ENCODE data around the gene NCOA5.

DNA sequence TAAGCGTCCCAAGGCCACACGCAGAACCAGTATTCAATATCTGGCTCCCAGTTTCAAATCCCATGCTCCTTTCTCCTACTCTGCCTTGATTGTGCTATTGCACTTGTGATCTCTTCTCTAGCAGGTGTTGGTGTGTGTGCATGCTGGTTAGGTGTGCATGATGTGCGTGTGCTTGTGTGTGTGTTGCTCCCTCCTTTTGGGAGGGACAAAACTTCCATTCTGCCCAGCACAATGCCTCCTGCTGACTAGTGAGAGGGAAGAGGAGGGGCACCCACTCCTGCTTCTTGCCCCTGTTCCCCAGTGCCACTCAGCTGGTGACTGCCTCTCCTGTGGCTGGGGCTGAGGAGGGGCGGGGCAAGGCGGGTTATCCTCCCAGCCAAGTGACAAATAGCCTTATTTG lies 48.1 kb upstream of the NCOA5 start:
- TF ChIP-seq, protein P1, sequence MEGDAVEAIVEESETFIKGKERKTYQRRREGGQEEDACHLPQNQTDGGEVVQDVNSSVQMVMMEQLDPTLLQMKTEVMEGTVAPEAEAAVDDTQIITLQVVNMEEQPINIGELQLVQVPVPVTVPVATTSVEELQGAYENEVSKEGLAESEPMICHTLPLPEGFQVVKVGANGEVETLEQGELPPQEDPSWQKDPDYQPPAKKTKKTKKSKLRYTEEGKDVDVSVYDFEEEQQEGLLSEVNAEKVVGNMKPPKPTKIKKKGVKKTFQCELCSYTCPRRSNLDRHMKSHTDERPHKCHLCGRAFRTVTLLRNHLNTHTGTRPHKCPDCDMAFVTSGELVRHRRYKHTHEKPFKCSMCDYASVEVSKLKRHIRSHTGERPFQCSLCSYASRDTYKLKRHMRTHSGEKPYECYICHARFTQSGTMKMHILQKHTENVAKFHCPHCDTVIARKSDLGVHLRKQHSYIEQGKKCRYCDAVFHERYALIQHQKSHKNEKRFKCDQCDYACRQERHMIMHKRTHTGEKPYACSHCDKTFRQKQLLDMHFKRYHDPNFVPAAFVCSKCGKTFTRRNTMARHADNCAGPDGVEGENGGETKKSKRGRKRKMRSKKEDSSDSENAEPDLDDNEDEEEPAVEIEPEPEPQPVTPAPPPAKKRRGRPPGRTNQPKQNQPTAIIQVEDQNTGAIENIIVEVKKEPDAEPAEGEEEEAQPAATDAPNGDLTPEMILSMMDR (IDR thresholded peaks at IDR 0.05; ENCODE audit: poor library complexity) = no peak
- no peak for TF ChIP-seq EZH2 (IDR thresholded peaks at IDR 0.05; ENCODE audit: borderline replicate concordance)
